Coronary artery (tissue), 2 donors: ENCODE results near the gene EGLN2.
"Not testable (repeated sequence)": the region's sequence is repeated elsewhere in the genome, so short reads cannot be mapped to it uniquely, and the experiment has no call there.

Source experiments
- DNase-seq: peaks from one replicate; pipeline ENCODE4 v3.0.0-alpha.2; 2017; ENCODE audit warnings: low spot score
- H3K27ac ChIP-seq, 2 donors: fragments of 200-600 bp; sonication (generic); one replicate each; pipeline ENCODE4 v1.5.1; 2016 to 2019
- H3K4me3 ChIP-seq: fragments of 200-600 bp; sonication (generic); 2 replicates; pipeline ENCODE4 v1.5.1; 2016; ENCODE audit warnings: mild to moderate bottlenecking, moderate library complexity
- CTCF ChIP-seq: fragments of 200-600 bp; sonication (generic); IDR thresholded peaks from one replicate; pipeline ENCODE4 v1.5.1; 2019; ENCODE audit warnings: antibody characterized with exemption

Gene EGLN2

GRCh38 chr19:40755791-40756190 lies 43.2 kb upstream of the EGLN2 start:
- TF ChIP-seq CTCF, result no peak
- peak overlapping the region; percentile 29 for H3K4me3 ChIP-seq
- no peak for DNase-seq
- H3K27ac ChIP-seq, result no peak overlapping the region

- DNase-seq, result no peak
- no peak overlapping the region for H3K27ac ChIP-seq
- H3K4me3 ChIP-seq, result no peak overlapping the region
- TF ChIP-seq CTCF, result no peak
These were observed 42.4 kb upstream of the EGLN2 start for GRCh38 chr19:40756502-40757110.

- TF ChIP-seq CTCF, result no peak
- H3K27ac ChIP-seq, result no peak overlapping the region
- DNase-seq, result no peak
- no peak overlapping the region for H3K4me3 ChIP-seq
These were observed 40.5 kb upstream of the EGLN2 start for GRCh38 chr19:40758491-40758890.

- no peak for DNase-seq
- no peak for TF ChIP-seq CTCF
- Histone ChIP-seq H3K4me3 (no peak overlapping the region), H3K27ac (no peak overlapping the region)
These were observed 39.6 kb upstream of the EGLN2 start for GRCh38 chr19:40759352-40759751.

GRCh38 chr19:40762754-40763470 lies 36.1 kb upstream of the EGLN2 start:
- Histone ChIP-seq H3K4me3 (no peak overlapping the region), H3K27ac (no peak overlapping the region)
- no peak for DNase-seq
- TF ChIP-seq CTCF, result no peak

GRCh38 chr19:40763526-40763925 lies 35.5 kb upstream of the EGLN2 start:
- TF ChIP-seq CTCF, result no peak
- no peak for DNase-seq
- peak overlapping the region in 1 of 2 donors; percentile 4 for H3K27ac ChIP-seq

GRCh38 chr19:40763963-40764362 lies 35.0 kb upstream of the EGLN2 start:
- Histone ChIP-seq H3K27ac (no peak overlapping the region), H3K4me3 (no peak overlapping the region)
- TF ChIP-seq CTCF, result no peak
- DNase-seq, result no peak

More at GRCh38 chr19:40763526-40763925, 35.5 kb upstream of the EGLN2 start:
- H3K4me3 ChIP-seq, result no peak overlapping the region

- not testable (repeated sequence) for H3K4me3 ChIP-seq, H3K27ac ChIP-seq, DNase-seq
These were observed 32.6 kb upstream of the EGLN2 start for GRCh38 chr19:40766385-40766784.
